Measurements from ENCODE around the gene MICAL3.
"Not testable (repeated sequence)": the region's sequence is repeated elsewhere in the genome, so short reads cannot be mapped to it uniquely, and the experiment has no call there.

Gene MICAL3

GRCh38 chr22:18048041-18048440 lies 23.7 kb upstream of the MICAL3 start:
- no peak for TF ChIP-seq CTCF (IDR thresholded peaks at IDR 0.05; ENCODE audit: low read depth, low read length)
- no peak overlapping the region for H3K4me3 ChIP-seq (ENCODE audit: low read depth, low read length)

- no peak overlapping the region for H3K4me3 ChIP-seq (ENCODE audit: low read depth, low read length)
- TF ChIP-seq CTCF (IDR thresholded peaks at IDR 0.05; ENCODE audit: low read depth, low read length), result no peak
Observed at GRCh38 chr22:18045794-18046193, 21.4 kb upstream of the MICAL3 start.

GRCh38 chr22:18044548-18045271 lies 20.3 kb upstream of the MICAL3 start:
- TF ChIP-seq CTCF (IDR thresholded peaks at IDR 0.05; ENCODE audit: low read depth, low read length), result no peak
- H3K4me3 ChIP-seq (ENCODE audit: low read depth, low read length), result no peak overlapping the region

GRCh38 chr22:18042685-18043084 lies 18.3 kb upstream of the MICAL3 start:
- no peak for TF ChIP-seq CTCF (IDR thresholded peaks at IDR 0.05; ENCODE audit: low read depth, low read length)
- no peak overlapping the region for H3K4me3 ChIP-seq (ENCODE audit: low read depth, low read length)

- not testable (repeated sequence) for H3K4me3 ChIP-seq (ENCODE audit: low read depth, low read length)
Observed at GRCh38 chr22:18040898-18041297, 16.5 kb upstream of the MICAL3 start.

GRCh38 chr22:18035751-18036150 lies 11.4 kb upstream of the MICAL3 start:
- TF ChIP-seq CTCF (IDR thresholded peaks at IDR 0.05; ENCODE audit: low read depth, low read length), result no peak

GRCh38 chr22:18034076-18034475 lies 9.7 kb upstream of the MICAL3 start:
- TF ChIP-seq CTCF (IDR thresholded peaks at IDR 0.05; ENCODE audit: low read depth, low read length), result no peak
- no peak overlapping the region for H3K4me3 ChIP-seq (ENCODE audit: low read depth, low read length)

More at GRCh38 chr22:18035751-18036150, 11.4 kb upstream of the MICAL3 start:
- H3K4me3 ChIP-seq (ENCODE audit: low read depth, low read length), result no peak overlapping the region

Measured in WI38 (cell line).